GM12878 (cell line): ENCODE data around the gene CCL4L2. TPM values are rescaled to one million over a fixed set of nuclear protein-coding genes. Genes with fewer than 3 reads are reported as not detected.

ENCODE experiments used
- ASH2L ChIP-seq: fragments of 300-600, 200-600 bp; sonication (generic); IDR thresholded peaks from 2 replicates; pipeline ENCODE4 v1.6.1; 2017; ENCODE audit warnings: low read depth, mild to moderate bottlenecking, borderline replicate concordance
- ATF7 ChIP-seq: fragments of 450-650 bp; IDR thresholded peaks from 2 replicates; pipeline ENCODE4 v1.6.1; 2016; ENCODE audit warnings: low read depth, mild to moderate bottlenecking
- BHLHE40 ChIP-seq, 2 experiments: fragments of 450-650 bp in 1 of 2; IDR thresholded peaks; 2 replicates each; pipeline ENCODE4 v1.6.1; 2011 to 2017; ENCODE audit warnings: low read depth in 2 of 2, borderline replicate concordance in 1 of 2, improper control_type of control experiment in 1 of 2, low read length in 1 of 2, mild to moderate bottlenecking in 1 of 2
- CBX3 ChIP-seq: fragments of 200-600 bp; sonication (generic); IDR thresholded peaks from 2 replicates; pipeline ENCODE4 v1.6.1; 2016; ENCODE audit warnings: low read depth, borderline replicate concordance
- CEBPZ ChIP-seq: fragments of 150-350 bp; IDR thresholded peaks from 2 replicates; pipeline ENCODE4 v1.6.1; 2016; ENCODE audit warnings: low read depth, low read length
- CREB1 ChIP-seq: IDR thresholded peaks from 2 replicates; pipeline ENCODE4 v1.6.1; 2012; ENCODE audit warnings: low read depth, mild to moderate bottlenecking, inconsistent platforms
- CREM ChIP-seq: IDR thresholded peaks from 2 replicates; pipeline ENCODE4 v1.6.1; 2014; ENCODE audit warnings: antibody characterized with exemption, low read depth
- E2F8 ChIP-seq: fragments of 450-650 bp; IDR thresholded peaks from 2 replicates; pipeline ENCODE4 v1.6.1; 2018; ENCODE audit warnings: mild to moderate bottlenecking, low read depth, moderate library complexity; ENCODE audit not compliant: partially characterized antibody
- EED ChIP-seq: sonication (generic); IDR thresholded peaks from 2 replicates; pipeline ENCODE4 v1.6.1; 2016; ENCODE audit warnings: antibody characterized with exemption, low read depth
- GABPA ChIP-seq: IDR thresholded peaks from 2 replicates; pipeline ENCODE4 v1.6.1; 2014; ENCODE audit warnings: antibody characterized with exemption, low read depth, mild to moderate bottlenecking, inconsistent platforms
- HCFC1 ChIP-seq: fragments of 150-350 bp; IDR thresholded peaks from 2 replicates; pipeline ENCODE4 v1.6.1; 2014; ENCODE audit warnings: low read length
- HDAC6 ChIP-seq: fragments of 200-600 bp; sonication (generic); IDR thresholded peaks from one replicate; pipeline ENCODE4 v1.8.0; 2017; ENCODE audit warnings: antibody characterized with exemption; ENCODE audit not compliant: unreplicated experiment
- IRF5 ChIP-seq: fragments of 450-650 bp; IDR thresholded peaks from 2 replicates; pipeline ENCODE4 v1.6.1; 2017; ENCODE audit warnings: borderline replicate concordance
- JUNB ChIP-seq: IDR thresholded peaks from 2 replicates; pipeline ENCODE4 v1.6.1; 2016; ENCODE audit warnings: antibody characterized with exemption, mild to moderate bottlenecking
- PAX8 ChIP-seq: fragments of 450-650 bp; IDR thresholded peaks from 2 replicates; pipeline ENCODE4 v1.6.1; 2017; ENCODE audit warnings: mild to moderate bottlenecking, moderate library complexity
- PKNOX1 ChIP-seq: fragments of 450-650 bp; IDR thresholded peaks from 2 replicates; pipeline ENCODE4 v1.6.1; 2016; ENCODE audit warnings: mild to moderate bottlenecking
- POU2F2 ChIP-seq: IDR thresholded peaks from 3 replicates; pipeline ENCODE4 v1.6.1; 2011; ENCODE audit warnings: low read depth, mild to moderate bottlenecking, low read length, borderline replicate concordance
- RELA ChIP-seq: fragments of 450-650 bp; IDR thresholded peaks from 2 replicates; pipeline ENCODE4 v1.8.0; 2014; ENCODE audit warnings: borderline replicate concordance; ENCODE audit not compliant: partially characterized antibody
- RFX5 ChIP-seq: IDR thresholded peaks from 2 replicates; pipeline ENCODE4 v1.6.1; 2011; ENCODE audit warnings: low read depth, low read length, improper control_type of control experiment
- RUNX3 ChIP-seq: IDR thresholded peaks from 2 replicates; pipeline ENCODE4 v1.6.1; 2012; ENCODE audit warnings: low read length, inconsistent platforms
- SIX5 ChIP-seq: IDR thresholded peaks from 2 replicates; pipeline ENCODE4 v1.6.1; 2011; ENCODE audit warnings: mild to moderate bottlenecking, low read depth, low read length, moderate library complexity; ENCODE audit not compliant: severe bottlenecking
- SREBF2 ChIP-seq: IDR thresholded peaks from 2 replicates; pipeline ENCODE4 v1.6.1; 2012; ENCODE audit warnings: mild to moderate bottlenecking, low read length
- SUZ12 ChIP-seq: fragments of 200-600 bp; sonication (generic); IDR thresholded peaks from one replicate; pipeline ENCODE4 v1.6.1; 2018; ENCODE audit warnings: antibody characterized with exemption, mild to moderate bottlenecking; ENCODE audit not compliant: unreplicated experiment
- WRNIP1 ChIP-seq: IDR thresholded peaks from 2 replicates; pipeline ENCODE4 v1.6.1; 2011; ENCODE audit warnings: low read depth, low read length, improper control_type of control experiment, borderline replicate concordance
- YBX1 ChIP-seq: fragments of 450-650 bp; IDR thresholded peaks from 2 replicates; pipeline ENCODE4 v1.6.1; 2016; ENCODE audit warnings: antibody characterized with exemption
- ZNF622 ChIP-seq: fragments of 450-650 bp; IDR thresholded peaks from 2 replicates; pipeline ENCODE4 v1.6.1; 2017; ENCODE audit warnings: mild to moderate bottlenecking, inconsistent platforms
- polyA plus RNA-seq, 11 experiments: library from polyadenylated mRNA; depleted of rRNA in 4 of 11; unstranded in 6 of 11; stranded (reverse) in 5 of 11; fragments of >200 nt; fragmentation: Nextera tagmentation in 4 of 11; fragmentation: Illumina TruSeq in 1 of 11; extraction: Ambion mirVana in 4 of 11; extraction: Trizol in 1 of 11; gene quantifications; 1 replicate in 1 of 11; 2 replicates in 10 of 11; pipeline versions ENCODE4 v1.2.1 to v1.2.3, GENCODE V29; 2011 to 2016; ENCODE audit warnings: inconsistent platforms in 2 of 11, missing spikeins in 2 of 11, low read depth in 1 of 11
- total RNA-seq, 4 experiments: library from RNA; depleted of rRNA in 3 of 4; stranded (reverse); fragments of >200 nt in 3 of 4; fragmentation: Illumina TruSeq in 1 of 4; extraction: Trizol in 1 of 4; gene quantifications; 2 replicates each; pipeline versions ENCODE4 v1.2.1 to v1.2.3, GENCODE V29; 2013 to 2021

The CCL4L2 gene
- total and polyA plus RNA-seq, 10 of the 15 experiments (the other 5 are each of a cell fraction or from before 2014, with no cell fraction given) = 2.3 to 275 (median 14.5) TPM

- peak; percentile 64 for TF ChIP-seq ATF7
- peak; percentile 84; the same call in 1 of the 2 replicates for TF ChIP-seq EED
- peak; percentile 78 to 83 for TF ChIP-seq BHLHE40 (IDR thresholded peaks at IDR 0.05; ENCODE audit: borderline replicate concordance in 1 of 2, low read depth in 2 of 2, low read length in 1 of 2)
- no peak for TF ChIP-seq ZNF622
- TF ChIP-seq JUNB = peak; percentile 76
- TF ChIP-seq RFX5 = no peak
- TF ChIP-seq GABPA = no peak
- no peak for TF ChIP-seq WRNIP1
- TF ChIP-seq SREBF2 = no peak
- TF ChIP-seq PAX8 = no peak
- TF ChIP-seq E2F8 = no peak
- no peak for TF ChIP-seq SIX5
- no peak for TF ChIP-seq ASH2L
- TF ChIP-seq RUNX3 = peak; percentile 75
- no peak for TF ChIP-seq CBX3
- no peak for TF ChIP-seq RELA
- TF ChIP-seq HCFC1 = no peak
- TF ChIP-seq SUZ12 = no peak
- TF ChIP-seq CREB1 = 0 out of 2 replicates have a peak, but pooled peaks have one; percentile 11
- TF ChIP-seq POU2F2 = no peak
- no peak for TF ChIP-seq PKNOX1
- TF ChIP-seq YBX1 = no peak
- no peak for TF ChIP-seq CEBPZ
- TF ChIP-seq CREM = peak; percentile 48; the same call in 1 of the 2 replicates
- no peak for TF ChIP-seq HDAC6
- TF ChIP-seq IRF5 = no peak
These were observed 13.5 kb upstream of the CCL4L2 start (continued) for GRCh38 chr17:36197387-36197703.
